GM18873 (cell line): ENCODE results near the gene GGNBP2.

Experiments used
- ATAC-seq: cut with Tn5 transposase; IDR thresholded peaks from one replicate; pipeline ENCODE4 v1.9.1; 2021; ENCODE audit warnings: mild to moderate bottlenecking, moderate library complexity, moderate number of reproducible peaks; ENCODE audit not compliant: unreplicated experiment, low FRiP score

Gene GGNBP2

GRCh38 chr17:36628576-36628975 lies 83.9 kb downstream of the GGNBP2 start:
- ATAC-seq, result no peak

- ATAC-seq, result no peak
Measured at GRCh38 chr17:36629252-36629847, 84.6 kb downstream of the GGNBP2 start.

- ATAC-seq, result no peak
Measured at GRCh38 chr17:36629970-36630502, 85.3 kb downstream of the GGNBP2 start.

- ATAC-seq, result no peak
Measured at GRCh38 chr17:36631022-36631421, 86.3 kb downstream of the GGNBP2 start.

- ATAC-seq, result no peak
Measured at GRCh38 chr17:36632916-36633771, 88.4 kb downstream of the GGNBP2 start.
